GM19468 (cell line): Measurements from ENCODE around the gene FAIM2.
"Not testable (repeated sequence)": the region's sequence is repeated elsewhere in the genome, so short reads cannot be mapped to it uniquely, and the experiment has no call there.

Experiments
- ATAC-seq: cut with Tn5 transposase; IDR thresholded peaks from one replicate; pipeline ENCODE4 v1.9.1; 2021; ENCODE audit warnings: mild to moderate bottlenecking, moderate library complexity, moderate number of reproducible peaks; ENCODE audit not compliant: unreplicated experiment; ENCODE audit errors: extremely low read depth

Gene FAIM2

DNA sequence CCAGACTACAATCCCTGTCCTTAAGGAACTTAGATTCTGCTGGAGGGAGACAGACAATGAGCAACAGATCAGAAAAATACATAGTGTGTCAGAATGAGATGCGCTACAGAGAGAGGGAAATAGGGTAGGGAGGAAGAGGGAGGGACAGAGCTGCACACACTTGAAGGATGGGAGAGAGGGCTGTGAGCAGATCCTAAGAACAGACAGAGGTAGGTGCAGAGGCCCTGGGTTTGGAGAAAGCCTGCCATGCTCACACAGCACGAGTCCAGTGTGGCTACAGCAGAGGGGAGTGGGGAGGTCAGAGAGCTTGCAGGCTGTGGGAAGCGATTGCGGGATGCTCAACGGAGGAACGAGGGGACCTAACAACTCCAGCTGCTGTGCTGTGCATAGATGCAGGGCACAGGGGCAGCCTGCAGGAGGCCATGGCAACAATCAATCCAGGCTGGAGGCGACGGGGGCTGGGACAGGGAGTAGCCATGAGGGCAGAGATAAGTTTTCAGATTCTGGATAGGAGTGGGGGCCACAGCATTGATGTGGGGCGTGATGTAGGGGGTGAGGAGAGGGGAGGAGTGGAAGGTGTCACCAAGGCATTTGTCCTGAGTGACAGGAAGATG, 20.7 kb downstream of the FAIM2 start:
- ATAC-seq: no peak

DNA sequence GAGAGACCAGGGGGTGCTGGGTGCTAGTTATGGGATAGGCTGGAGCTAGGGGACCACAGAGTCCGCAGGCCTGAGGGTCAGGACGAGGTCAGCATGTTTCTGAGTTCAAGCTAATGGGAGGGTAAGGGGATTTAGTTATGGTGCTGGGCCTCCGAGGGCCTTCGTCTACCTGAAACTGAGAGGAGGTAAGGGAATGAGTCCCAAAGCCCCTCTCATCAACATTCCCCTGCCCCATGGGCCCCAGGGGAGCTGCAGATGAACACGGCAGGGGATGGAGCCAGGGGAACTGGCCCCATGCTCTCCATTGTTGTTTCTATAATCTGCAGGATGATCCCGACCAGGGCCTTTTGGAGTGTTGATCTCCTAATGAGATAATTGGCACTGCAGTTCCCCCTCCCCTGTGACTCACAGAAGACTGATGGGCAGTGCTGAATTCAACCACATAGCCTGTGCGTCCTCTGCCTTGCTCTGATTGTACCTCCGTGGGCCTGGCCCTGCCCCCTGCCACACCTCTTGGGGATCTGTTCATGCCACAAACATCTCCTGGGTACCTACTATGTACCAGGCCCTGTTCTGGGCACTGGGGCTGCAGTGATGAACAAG, 21.4 kb downstream of the FAIM2 start:
- no peak for ATAC-seq

DNA sequence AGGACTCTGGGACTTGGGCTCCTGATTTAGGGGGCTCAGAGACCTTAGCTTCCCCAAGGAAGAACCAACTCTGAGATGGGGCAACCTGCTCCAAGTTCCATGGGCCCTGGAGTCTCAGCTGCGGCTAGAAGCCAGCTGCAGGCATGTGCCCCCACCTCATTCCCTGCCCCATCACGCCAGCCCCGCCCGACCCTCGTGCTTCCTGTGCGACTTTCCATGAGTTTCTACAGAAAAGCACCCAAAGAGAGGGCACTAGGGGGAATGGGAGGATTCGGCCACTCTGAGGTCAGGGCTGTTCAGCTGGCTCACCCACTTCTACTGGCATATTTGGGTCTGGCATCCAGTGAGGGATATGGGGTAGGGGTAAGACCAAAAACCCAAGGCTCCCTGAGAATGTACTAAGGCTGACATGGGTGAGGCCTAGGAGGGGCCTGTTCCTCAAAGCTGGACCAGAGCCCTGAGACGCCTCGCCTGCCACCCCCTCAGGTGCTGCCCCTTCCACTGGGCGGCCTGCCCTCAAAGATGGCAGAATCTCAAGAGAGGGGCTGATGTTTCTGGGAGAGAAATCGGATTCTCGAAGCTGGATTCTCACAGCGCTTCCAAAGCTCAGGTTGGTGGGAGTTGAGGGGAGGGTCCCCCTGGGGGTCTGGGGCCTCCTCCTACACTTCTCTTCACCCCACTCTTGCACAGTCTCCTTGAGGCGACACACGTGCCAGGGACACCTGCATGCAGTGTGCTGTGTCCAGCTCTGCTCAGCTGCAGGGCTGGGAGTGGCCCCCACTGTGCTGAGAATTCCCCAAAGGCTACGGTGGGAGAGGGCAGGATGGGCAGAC, 22.1 kb downstream of the FAIM2 start:
- no peak for ATAC-seq

DNA sequence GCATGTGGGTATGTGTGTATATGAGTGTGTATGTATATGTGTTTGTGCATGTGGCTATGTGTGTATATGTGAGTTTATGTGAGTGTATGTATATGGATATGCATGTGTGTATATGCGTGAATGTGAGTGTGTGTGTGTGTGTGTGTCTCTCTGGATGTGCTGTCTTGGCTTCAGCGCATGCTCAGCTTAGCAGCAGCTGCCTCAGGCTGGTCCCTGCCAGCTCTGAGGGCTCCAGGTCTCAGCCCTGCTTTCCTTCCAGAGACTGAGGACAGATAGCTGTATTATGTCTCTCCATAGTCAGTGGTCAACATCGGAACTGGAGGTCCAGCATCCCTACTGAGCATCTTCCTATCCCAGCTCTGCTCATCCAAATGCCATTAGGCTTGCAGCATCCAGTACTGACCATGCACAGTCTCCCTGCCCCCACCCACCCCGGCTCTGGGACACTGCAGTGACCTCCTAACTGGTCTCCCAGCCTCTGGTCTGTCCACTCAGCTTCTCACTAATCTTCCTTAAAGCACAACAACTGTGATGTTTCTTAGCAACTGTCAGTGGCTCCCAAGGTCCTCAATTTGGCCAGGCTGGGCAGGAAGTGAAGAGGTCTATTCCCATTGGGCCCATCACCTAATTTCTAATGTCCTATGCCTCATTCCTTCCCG, 22.8 kb downstream of the FAIM2 start:
- ATAC-seq: no peak

DNA sequence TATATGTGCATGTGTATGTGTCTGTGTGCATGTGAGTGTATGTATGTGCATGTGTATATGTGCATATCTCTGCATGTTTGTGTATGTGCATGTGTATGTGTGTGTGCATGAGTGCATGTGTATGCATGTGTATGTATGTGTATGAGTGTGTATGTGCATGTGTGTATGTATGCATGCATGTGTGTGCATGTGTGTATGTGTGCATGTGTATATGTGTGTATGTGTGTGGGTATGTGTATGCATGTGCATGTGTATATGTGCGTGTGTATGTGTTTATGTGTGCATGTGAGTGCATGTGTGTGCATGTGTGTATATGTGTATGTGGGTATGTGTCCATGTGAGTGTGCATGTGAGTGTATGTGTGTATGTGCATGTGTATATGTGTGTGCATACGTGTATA, 24.6 kb downstream of the FAIM2 start:
- not testable (repeated sequence) for ATAC-seq

DNA sequence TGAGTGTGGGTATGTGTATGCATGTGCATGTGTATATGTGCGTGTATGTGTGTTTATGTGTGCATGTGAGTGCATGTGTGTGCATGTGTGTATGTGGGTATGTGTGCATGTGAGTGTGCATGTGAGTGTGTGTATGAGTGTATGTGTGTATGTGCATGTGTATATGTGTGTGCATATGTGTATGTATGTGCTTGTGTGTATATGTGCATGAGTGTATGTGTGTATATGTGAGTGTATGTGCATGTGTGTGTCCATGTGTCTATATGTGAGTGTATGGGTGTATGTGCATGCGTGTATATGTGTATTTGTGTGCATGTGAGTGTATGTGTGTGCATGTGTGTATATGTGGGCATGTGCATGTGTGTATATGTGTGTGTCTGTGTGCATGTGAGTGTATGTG, 25.7 kb downstream of the FAIM2 start:
- ATAC-seq: no peak

DNA sequence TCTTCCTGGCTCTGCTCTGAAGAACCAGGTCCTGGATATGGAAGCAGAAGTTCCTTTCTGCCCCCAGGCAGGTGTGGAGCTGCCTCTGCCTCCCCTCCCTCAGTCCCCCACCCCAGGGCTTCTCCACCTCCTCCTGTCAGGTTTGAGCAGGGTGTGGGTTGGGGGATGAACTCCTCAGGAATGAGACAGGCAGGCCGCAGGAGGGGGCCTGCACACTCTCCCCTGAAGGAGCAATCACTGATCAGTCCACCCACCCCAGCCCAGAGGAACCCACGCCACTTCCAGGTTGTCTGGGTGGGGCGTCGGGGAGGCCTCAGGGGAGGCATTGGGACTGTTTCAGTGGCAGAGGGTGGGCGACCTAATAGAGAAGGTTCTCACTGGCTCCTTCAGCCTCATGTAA, 26.6 kb downstream of the FAIM2 start:
- ATAC-seq: no peak

DNA sequence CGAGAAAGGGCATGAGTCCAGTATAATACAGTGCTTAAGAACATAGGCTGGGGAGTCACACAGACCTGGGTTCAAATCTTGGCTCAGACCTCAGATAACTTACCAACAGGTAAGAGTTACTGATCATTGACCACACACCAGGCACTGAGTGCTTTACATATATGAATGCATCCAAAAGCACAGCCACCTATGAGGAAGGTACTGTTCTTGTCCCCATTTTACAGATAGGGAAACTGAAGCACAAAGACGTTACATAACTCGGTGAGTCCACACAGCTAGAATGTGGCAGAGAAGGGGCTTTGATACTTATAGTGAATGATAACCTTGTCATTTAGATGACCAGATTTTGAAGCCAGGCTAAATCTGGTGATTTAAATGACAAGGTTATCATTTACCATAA, 27.6 kb downstream of the FAIM2 start:
- no peak for ATAC-seq

DNA sequence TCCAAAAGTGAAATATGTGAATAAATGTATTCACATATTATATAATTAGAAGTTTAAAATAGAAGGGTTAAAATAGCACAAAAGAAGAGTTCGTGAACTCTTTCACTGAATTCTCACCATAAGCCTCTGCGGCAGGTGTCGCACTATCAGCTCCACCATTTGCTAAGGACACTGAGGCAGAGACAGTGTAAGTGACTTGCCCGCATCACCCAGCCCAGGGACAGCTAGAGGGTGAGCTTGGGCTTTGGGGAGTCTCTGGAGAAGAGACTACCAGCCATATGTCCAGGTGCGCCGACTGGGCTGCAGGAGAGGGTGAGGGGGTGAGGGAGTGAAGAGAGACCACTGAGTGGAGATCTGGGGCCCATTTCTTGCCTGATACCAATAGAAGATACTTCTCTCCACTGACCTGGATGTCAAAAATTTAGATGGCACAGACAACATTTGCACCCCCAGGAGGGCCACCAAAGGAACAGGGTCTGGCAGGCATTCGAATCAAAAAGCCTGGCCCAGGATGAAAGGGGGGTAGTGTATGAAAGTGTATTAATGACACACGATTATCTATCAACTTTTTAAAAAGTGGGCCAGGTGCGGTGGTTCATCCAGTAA, 28.5 kb downstream of the FAIM2 start:
- ATAC-seq: no peak

DNA sequence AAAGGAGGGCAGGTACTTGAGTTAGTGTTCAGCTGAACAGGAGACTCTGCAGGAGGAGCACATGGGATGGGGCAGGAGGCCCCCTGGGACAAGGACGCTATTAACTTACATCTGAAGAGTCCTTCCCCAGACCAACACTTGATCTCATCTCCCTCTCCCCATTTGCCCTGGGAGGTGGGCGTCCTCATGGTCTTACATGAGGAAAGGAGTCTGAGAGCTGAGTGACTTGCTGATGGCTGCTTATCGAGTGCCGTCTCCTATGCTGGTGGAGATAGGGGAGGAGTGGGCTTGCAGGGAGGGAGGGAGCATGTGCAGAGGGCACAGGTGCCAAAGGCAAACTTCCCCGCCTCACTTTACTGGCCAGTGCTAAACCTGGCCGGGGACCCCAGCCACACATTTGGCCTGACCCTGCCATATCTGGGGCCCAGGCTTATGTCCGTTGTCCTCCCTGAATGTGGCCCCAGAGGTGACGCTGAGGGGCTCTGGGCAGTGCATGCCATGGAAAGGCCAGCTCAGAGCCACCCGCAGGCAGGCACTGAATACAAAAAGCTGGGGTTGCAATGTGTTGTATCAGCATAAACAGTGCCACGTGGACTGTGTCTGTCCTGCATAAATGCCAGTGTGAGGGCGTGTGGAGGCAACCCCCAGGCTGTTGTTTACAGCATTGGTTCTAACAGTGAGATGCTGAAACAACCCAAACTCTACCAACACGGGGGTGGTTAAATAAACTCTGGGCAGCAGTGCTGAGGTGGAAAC, 29.4 kb downstream of the FAIM2 start:
- ATAC-seq: no peak

DNA sequence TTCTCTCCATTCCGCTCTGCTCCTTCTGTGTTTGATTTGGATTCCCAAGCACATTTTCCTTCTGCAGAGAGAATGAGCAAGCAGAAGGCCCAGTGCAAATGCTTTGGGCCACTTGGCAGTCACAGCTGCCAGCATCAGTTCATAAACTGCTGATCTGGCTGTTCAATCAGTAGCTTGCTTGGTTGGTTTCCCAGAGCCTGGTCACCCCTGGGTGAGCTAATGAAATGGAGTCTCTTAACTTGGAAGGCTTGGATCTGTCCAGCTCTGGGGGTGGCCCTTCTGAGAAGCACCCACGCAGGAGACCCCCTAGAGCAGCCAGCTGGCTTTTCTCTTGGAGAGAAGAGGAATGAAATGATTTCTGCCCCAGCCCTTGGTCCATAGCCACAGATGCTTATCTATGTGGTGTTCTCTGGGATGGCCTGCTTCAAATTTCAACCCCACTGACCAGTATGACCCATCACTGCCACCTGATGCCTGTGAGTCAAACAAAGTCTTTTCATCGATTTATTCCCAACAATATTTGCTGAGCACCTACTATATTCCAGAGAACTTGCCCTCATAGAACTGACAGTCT, 30.3 kb downstream of the FAIM2 start:
- ATAC-seq: no peak

DNA sequence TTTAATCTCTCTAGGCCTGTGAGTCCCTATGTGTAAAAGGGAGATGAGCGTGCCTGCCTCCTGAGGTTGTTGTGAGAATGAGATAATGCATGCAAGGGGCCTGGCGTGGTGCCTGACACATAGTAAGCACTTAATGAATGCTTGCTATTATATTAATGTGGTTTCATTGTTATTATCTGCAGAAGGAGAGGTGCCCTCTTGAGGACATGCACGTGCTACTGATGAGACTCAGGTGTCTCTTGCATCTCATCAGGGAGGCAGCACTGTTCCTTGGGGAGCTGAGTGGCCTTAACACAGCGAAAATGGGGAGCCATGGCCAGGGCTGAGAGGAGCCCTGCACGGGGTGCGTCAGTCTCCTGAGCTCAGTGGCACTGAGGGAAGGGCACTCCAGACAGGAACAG, 30.9 kb downstream of the FAIM2 start:
- no peak for ATAC-seq

DNA sequence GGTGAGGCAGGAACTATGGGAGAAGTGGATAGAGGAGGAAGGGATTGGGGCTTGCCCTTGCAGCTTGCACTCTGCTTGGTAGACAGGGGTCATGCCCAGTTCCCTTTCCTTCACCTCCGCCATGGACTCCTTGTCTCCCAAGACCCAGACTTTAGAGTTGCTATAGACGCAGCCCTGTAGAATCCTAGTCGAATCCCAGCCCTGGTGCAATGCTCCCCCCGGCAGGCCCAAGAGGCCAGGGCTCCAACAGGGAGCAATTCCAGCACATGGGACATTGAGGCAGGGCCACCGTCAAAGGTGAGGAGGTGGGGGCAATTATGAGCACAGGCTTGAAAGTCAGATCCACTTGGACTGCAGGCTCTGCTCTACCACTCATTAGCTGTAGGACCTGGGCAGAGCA, 31.3 kb downstream of the FAIM2 start:
- ATAC-seq: no peak

DNA sequence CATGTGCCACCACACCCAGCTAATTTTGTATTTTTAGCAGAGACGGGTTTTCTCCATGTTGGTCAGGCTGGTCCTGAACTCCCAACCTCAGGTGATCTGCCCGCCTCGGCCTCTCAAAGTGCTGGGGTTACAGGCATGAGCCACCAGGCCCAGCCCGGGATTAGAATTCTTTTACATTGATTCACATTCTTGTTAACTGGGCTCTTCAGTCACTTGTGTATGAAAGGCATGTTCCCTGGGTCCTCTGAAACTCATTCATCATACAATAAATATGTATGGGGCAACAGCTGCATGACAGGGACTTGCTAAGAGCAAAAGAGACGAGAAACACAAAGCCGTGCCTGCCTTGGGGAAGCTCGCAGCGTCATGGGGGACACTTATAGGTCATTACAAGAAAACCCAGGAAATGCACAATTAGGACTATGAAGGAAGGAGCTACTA, 31.9 kb downstream of the FAIM2 start:
- not testable (repeated sequence) for ATAC-seq

DNA sequence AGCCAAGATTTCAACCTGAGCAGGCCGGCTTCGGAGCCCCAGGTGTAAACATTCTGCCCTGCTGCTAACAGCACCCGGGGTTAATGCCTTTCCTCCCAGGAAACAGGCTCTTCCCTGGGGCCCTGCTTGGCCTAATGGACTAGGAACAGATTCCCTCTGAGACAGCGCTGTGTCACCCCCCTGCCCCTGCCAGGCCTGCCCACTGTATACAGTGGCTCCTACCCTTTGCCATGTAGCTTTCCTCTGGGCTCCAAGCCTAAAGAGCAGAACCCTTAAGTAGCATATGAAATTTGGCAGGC, 32.5 kb downstream of the FAIM2 start:
- ATAC-seq: no peak

DNA sequence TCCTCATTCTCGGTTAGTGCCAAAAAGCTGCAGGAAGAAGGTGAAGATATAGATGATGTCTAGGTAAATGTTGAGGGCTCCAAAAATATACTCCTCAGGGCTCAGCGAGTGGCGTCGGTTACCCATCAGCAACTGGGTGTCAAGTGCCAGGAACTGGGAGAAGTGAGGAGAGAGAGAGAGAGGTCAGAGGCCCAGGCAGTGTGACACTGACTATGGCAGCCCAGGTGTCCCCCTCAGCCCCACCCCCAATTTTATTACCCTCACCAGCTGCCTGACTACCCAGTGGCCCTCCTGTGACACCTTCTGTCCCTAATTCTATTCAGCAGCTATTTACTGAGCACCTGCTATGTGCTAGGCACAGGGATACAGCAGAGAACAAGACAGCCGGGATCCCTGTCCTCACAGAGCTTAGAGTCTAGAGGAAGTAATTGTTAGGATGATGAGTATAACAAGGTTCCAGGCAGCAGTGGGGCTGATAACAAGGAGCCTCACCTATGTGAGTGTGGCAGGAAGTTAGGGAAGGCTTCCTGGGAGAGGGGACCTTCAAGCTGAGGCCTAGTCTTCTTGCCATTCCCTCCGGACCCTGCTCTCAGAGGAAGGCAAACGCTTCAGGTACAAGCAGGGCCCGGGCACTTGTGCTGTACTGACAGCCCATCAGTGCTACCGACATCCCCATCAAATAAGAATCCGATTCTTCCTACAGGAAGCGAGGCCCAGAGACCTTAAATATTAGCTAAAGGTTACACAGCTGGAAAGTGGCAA, 33.0 kb downstream of the FAIM2 start:
- ATAC-seq: no peak

DNA sequence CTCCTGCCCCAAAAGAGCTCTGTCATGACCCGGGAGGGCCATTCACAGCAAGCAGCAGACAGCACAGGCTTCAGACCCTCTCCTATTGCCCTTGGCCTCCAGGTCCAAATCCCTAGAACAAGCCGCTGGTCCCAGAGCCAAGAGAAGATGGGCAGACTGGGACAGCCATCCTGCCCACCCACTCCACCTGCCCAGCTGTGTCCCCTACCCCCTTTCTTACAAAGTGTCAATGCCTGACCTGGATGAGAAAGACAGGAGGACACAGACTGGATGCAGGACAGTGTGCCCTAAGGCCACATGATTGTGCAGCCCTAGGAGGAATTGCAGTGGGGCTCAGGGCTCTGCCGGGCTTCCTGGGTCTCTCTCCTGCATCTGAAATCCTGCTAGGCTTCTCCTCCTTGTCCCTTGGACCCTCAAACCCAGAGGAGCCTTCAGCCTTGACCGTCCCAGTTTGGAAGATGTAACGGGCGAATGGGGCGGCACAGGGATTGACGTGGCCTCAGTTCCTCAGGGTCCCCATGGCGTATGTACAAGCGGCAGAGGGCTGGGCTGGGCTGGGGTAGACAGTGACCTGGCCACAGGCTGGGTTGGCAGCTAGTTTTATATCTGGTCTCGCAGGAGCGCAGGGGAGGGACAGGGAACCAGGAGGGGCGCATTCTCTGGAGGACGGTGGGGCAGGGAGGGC, 33.7 kb downstream of the FAIM2 start:
- ATAC-seq: no peak
